ENCODE results near the gene NLRP12. TPM values are rescaled to one million over a fixed set of nuclear protein-coding genes. Genes with fewer than 3 reads are reported as not detected.

The NLRP12 gene
- total RNA-seq, 1 experiment from 2014 or later: not detected

- CTCF ChIA-PET: no interaction called here
- POLR2A ChIA-PET: interaction anchor here (0.6 kb wide), 1 partner anchor 56 kb away, joined by 3 read pairs; no protein-coding TSS in a partner anchor
- peaks cover 5% of the 10 kb centered on the region for H3K27me3 Mint-ChIP-seq (ENCODE audit: insufficient read depth, unreplicated experiment)
- no TSS peak for BruUV-seq (replicated peaks)
- no peak overlapping the region for H3K4me3 Mint-ChIP-seq (ENCODE audit: unreplicated experiment)
- intact Hi-C loops (cut with micrococcal nuclease): no loop called here
- no peak overlapping the region for H3K27ac Mint-ChIP-seq (ENCODE audit: low read depth, unreplicated experiment)
- no peaks in the 10 kb centered on the region for H3K4me1 Mint-ChIP-seq (ENCODE audit: insufficient read depth, unreplicated experiment)
- no peak for DNase-seq (ENCODE audit: unreplicated experiment)
- TF ChIP-seq, protein P1, sequence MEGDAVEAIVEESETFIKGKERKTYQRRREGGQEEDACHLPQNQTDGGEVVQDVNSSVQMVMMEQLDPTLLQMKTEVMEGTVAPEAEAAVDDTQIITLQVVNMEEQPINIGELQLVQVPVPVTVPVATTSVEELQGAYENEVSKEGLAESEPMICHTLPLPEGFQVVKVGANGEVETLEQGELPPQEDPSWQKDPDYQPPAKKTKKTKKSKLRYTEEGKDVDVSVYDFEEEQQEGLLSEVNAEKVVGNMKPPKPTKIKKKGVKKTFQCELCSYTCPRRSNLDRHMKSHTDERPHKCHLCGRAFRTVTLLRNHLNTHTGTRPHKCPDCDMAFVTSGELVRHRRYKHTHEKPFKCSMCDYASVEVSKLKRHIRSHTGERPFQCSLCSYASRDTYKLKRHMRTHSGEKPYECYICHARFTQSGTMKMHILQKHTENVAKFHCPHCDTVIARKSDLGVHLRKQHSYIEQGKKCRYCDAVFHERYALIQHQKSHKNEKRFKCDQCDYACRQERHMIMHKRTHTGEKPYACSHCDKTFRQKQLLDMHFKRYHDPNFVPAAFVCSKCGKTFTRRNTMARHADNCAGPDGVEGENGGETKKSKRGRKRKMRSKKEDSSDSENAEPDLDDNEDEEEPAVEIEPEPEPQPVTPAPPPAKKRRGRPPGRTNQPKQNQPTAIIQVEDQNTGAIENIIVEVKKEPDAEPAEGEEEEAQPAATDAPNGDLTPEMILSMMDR (IDR thresholded peaks at IDR 0.05; ENCODE audit: unreplicated experiment): no peak
- no peaks in the 10 kb centered on the region for H3K9me3 Mint-ChIP-seq (ENCODE audit: unreplicated experiment)
- no peaks in the 10 kb centered on the region for H3K36me3 Mint-ChIP-seq (ENCODE audit: insufficient read depth, unreplicated experiment)
These were observed 4.4 kb upstream of the NLRP12 start for GRCh38 chr19:53828531-53828930.

- no peaks in the 10 kb centered on the region for H3K4me1 Mint-ChIP-seq (ENCODE audit: insufficient read depth, unreplicated experiment)
These were observed 2.8 kb upstream of the NLRP12 start for GRCh38 chr19:53826876-53827275.

GRCh38 chr19:53823380-53824120 is 564 bp downstream of the NLRP12 start:
- Mint-ChIP-seq H3K36me3 (ENCODE audit: insufficient read depth, unreplicated experiment) (no peaks in the 10 kb centered on the region), H3K4me1 (ENCODE audit: insufficient read depth, unreplicated experiment) (no peaks in the 10 kb centered on the region), H3K27me3 (ENCODE audit: insufficient read depth, unreplicated experiment) (no peaks in the 10 kb centered on the region), H3K9me3 (ENCODE audit: unreplicated experiment) (peaks cover 4% of the 10 kb centered on the region), H3K27ac (ENCODE audit: low read depth, unreplicated experiment) (no peak overlapping the region), H3K4me3 (ENCODE audit: unreplicated experiment) (no peak overlapping the region)
- ChIA-PET CTCF (interaction anchor here (0.9 kb wide), 1 partner anchor 28 kb away, joined by 4 read pairs; no protein-coding TSS in a partner anchor), POLR2A (interaction anchor here (0.6 kb wide), 1 partner anchor 298 kb away, joined by 3 read pairs; no protein-coding TSS in a partner anchor)
- TF ChIP-seq, protein P1 (IDR thresholded peaks at IDR 0.05; ENCODE audit: unreplicated experiment): no peak
- BruUV-seq (replicated peaks): no TSS peak
- intact Hi-C loops (cut with micrococcal nuclease): no loop called here
- DNase-seq (ENCODE audit: unreplicated experiment): no peak

More at GRCh38 chr19:53826876-53827275, 2.8 kb upstream of the NLRP12 start:
- BruUV-seq (replicated peaks): no TSS peak
- TF ChIP-seq, protein P1 (IDR thresholded peaks at IDR 0.05; ENCODE audit: unreplicated experiment): no peak
- H3K27me3 Mint-ChIP-seq (ENCODE audit: insufficient read depth, unreplicated experiment): no peaks in the 10 kb centered on the region
- no peak for DNase-seq (ENCODE audit: unreplicated experiment)
- H3K27ac Mint-ChIP-seq (ENCODE audit: low read depth, unreplicated experiment): no peak overlapping the region
- ChIA-PET POLR2A (interaction anchor here (0.5 kb wide), 1 partner anchor 289 kb away, joined by 3 read pairs; the partner anchor contains the start of genes PRPF31 and TFPT), CTCF (interaction anchor here (1.0 kb wide), 1 partner anchor 34 kb away, joined by 3 read pairs; no protein-coding TSS in a partner anchor)
- intact Hi-C loops (cut with micrococcal nuclease): no loop called here
- no peaks in the 10 kb centered on the region for H3K9me3 Mint-ChIP-seq (ENCODE audit: unreplicated experiment)
- H3K36me3 Mint-ChIP-seq (ENCODE audit: insufficient read depth, unreplicated experiment): no peaks in the 10 kb centered on the region
- no peak overlapping the region for H3K4me3 Mint-ChIP-seq (ENCODE audit: unreplicated experiment)

GRCh38 chr19:53819861-53820260 is 4.3 kb downstream of the NLRP12 start:
- POLR2A ChIA-PET: interaction anchor here (0.5 to 0.6 kb wide), 2 partner anchors 253 to 356 kb away, joined by 3 read pairs; no protein-coding TSS in a partner anchor
- no peak for DNase-seq (ENCODE audit: unreplicated experiment)
- TF ChIP-seq, protein P1 (IDR thresholded peaks at IDR 0.05; ENCODE audit: unreplicated experiment): no peak
- H3K27me3 Mint-ChIP-seq (ENCODE audit: insufficient read depth, unreplicated experiment): no peaks in the 10 kb centered on the region
- H3K36me3 Mint-ChIP-seq (ENCODE audit: insufficient read depth, unreplicated experiment): no peaks in the 10 kb centered on the region
- no TSS peak for BruUV-seq (replicated peaks)
- no peak overlapping the region for H3K27ac Mint-ChIP-seq (ENCODE audit: low read depth, unreplicated experiment)
- intact Hi-C loops (cut with micrococcal nuclease): no loop called here
- peaks cover 4% of the 10 kb centered on the region for H3K9me3 Mint-ChIP-seq (ENCODE audit: unreplicated experiment)
- CTCF ChIA-PET: interaction anchor here (0.6 to 1.9 kb wide), 5 partner anchors 10 to 716 kb away, joined by 3 to 5 read pairs (median 4); no protein-coding TSS in a partner anchor
- no peaks in the 10 kb centered on the region for H3K4me1 Mint-ChIP-seq (ENCODE audit: insufficient read depth, unreplicated experiment)
- no peak overlapping the region for H3K4me3 Mint-ChIP-seq (ENCODE audit: unreplicated experiment)

All from MCF 10A (cell line).